Astrocyte (in vitro differentiated cells and primary cell): ENCODE results near the gene ANKMY2.

Experiments
- CTCF ChIP-seq: IDR thresholded peaks from 2 replicates; pipeline ENCODE4 v1.5.1; 2011; ENCODE audit warnings: low read depth, mild to moderate bottlenecking, inconsistent platforms, low read length, moderate library complexity; ENCODE audit not compliant: insufficient read depth
- EZH2 ChIP-seq: IDR thresholded peaks from 2 replicates; pipeline ENCODE4 v1.6.1; 2012; ENCODE audit warnings: mild to moderate bottlenecking, low read length, inconsistent platforms; ENCODE audit not compliant: insufficient read depth

- no peak for TF ChIP-seq EZH2
- TF ChIP-seq CTCF, result no peak
Observed at GRCh38 chr7:16627236-16627635, 18.3 kb downstream of the ANKMY2 start.
